ENCODE results near the gene HS3ST1. TPM values are rescaled to one million over a fixed set of nuclear protein-coding genes. Genes with fewer than 3 reads are reported as not detected.

Gene HS3ST1
- not detected in 2 replicates for total RNA-seq (2014; rRNA removed; shearing (Covaris generic))

DNA sequence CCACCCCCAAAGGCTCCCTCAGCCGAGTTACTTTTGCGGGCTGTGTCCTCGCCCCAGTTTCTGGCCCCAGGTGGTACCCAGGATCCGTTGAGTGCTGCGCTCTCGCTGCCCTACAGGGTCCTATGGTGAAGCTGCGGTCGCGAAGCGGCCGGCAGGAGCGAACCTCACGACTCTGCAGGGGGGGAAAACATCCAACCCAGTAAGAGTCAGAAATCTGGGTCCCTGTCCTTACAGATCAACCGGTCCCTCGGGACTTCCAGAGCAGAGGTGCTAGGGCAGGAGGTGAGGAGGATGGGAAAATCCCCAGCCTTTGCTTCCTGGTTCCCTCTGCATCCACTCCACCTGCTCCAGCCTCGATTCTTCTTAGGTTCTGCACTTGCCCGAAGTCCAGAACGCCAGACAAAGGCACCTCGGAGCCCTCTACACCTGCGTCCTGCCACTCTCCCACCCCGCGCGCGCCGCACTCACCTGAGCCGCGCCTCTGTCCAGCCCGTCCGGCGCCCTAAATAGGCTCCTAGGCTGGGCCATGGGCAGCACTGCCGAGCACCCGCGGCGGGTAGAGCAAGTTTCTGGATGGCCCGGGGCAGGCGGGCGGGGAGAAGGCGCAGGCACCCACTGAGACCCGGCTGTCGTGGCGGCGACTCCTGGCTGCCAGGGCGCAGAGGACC lies at the start of gene HS3ST1:
Gene HS3ST1, minus strand, starts transcription at position 664 of the 668 bp plus-strand sequence. CDS start 28,889 bp downstream, outside the sequence.
- DNase-seq (ENCODE audit: low read depth), result no peak

DNA sequence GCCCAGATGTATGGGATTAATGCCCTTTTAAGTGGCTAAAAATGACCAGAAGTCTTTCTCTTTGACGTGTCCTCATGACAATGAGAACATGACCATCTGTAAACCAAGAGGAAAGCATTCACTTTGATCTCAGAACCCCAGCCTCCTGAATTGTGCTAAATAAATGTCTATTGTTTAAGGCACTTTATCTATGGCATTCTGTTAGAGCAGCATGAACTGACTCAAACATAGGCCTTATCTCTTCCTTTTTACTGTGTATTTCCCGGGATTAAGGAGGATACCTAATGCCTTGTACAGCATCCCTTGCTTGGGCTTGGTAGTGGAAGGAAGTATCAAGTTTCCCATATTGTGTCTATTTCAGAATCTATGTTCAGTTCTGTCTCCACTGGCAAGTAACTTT lies 47.2 kb upstream of the HS3ST1 start:
- no peak for DNase-seq (ENCODE audit: low read depth)

DNA sequence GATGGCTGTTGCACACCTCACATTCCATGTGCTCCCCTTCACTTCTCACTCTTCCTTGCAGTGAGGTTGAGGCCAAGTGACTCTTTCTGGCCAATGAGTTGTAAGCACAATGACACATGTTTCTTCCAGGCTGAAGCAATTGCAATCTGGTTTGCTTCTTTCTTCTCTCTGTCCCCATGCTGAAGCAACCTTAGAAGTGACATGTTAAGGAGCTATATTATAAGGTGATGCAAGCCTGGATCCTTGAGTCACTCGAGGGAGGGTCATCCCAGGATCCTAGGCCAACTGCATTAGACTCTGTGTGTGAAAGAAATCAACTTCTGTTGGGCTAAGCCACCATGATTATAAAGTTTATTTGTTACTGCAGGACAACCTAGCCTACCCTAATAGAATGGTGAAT lies 45.5 kb upstream of the HS3ST1 start:
- DNase-seq (ENCODE audit: low read depth), result no peak

DNA sequence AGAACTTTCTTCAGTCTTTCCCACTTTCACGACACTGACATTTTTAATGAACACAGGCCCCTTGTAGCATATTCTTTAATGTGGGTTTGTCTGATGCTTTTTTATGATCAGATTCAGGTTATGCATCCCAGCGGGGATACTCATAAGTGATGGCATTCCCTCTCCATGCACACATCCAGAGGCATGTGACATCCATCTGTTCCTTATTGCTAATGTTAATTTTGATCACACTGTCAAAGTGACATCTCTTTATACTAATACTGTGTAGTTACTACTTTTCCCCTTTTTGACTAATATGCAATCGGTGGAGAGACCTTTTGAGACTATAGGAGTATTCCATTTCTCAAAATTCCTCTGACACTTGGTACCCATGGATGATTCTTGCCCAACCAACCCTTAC lies 43.8 kb upstream of the HS3ST1 start:
- no peak for DNase-seq (ENCODE audit: low read depth)

DNA sequence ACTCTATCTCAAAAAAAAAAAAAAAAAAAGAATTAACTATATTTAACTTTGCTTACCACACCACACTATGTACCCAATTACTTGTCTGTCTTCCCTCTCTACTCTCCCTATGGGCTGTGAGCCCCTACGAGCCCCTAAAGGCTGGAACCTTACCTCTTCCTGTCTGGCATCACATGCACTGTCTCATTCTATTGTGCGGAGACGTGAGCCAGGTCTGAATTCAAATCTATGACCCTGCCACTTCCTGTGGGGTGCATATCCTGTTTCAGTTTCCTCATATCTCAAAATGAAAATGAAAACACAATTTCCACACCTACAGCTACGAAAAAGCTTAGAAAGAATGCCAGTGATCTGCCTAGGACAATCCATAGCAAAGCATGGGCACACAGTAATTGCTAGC lies 42.9 kb upstream of the HS3ST1 start:
- no peak for DNase-seq (ENCODE audit: low read depth)

DNA sequence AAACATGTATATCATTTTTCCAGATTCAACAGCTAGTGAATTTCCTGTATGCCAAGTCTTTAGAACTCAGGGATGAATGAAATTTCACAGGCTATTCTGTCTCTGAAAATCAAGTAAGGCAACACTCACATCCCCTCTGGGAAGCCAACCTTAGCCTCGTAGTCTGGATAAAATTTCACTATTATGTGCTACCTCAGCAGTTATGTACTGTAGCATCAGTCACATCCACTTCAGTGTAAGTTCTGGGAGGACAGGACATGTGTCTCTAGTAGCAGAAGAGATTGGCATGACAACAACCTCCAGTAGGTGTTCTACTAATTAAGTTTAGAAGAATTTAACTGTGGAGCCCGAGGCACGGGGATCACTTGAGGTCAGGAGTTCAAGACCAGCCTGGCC lies 42.4 kb upstream of the HS3ST1 start:
- DNase-seq (ENCODE audit: low read depth), result no peak

DNA sequence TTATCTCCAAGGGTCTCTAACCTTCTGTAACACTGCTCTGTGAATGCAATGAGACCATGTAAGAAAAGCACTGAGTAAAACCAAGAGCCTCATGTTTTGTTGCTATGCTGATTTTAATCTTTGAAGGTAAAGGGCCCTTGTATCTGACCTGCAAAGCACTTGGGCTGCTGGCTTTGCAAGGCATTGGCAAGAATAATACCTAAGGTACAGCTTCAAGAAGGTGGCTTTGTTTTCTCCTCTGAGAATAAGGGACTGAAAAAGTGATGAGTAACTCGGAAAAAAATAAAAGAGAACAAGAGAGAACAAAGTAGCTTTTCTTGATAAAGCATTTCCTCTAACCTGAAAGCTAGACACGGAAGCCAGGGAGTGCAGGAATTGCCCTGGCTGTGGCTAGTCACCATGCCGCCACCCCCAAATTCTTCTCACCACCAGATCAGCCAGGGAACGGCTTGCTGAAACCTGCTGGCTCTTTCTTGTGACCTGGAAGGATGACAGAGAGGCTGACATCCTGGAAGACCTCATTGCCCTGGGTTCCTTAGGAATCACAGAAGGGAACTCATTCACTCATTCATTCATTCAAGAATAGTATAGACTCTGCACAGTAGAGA lies 41.8 kb upstream of the HS3ST1 start:
- no peak for DNase-seq (ENCODE audit: low read depth)

DNA sequence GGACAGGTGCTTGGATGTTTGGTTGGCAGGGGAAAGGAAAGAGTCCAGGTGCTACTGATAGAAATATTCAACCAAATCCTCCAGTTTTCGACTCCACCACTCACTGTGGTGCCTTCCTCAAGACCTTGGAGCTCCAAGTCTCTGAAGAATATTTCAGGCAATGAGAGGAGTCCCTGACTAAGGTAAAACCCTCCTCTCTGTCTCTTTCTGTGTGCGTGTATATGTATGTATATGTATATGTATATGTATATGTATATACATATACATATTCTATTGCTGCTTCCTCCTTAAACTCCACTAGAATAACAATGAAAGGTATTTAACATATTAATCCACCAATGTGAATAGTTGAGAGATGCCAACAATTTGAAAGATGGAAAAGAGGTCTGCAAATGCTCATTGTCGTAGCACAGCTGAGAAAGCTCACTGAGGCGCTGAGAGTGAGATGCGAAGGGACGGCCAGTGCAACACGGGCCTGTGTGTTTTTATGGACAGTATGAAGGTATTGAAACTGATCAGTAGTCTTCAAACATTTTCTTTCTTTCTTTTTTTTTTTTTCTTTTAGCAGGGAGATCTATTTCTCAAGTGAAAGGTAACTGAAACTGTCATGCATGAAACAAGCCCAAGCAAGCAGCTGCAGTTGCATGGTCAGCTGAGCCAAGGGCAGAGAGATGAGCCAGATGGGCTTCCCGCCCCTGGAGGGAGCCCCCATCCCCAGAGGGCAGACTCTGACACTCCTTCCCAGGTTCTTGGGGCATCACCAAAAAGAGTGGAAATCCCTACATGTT lies 41.1 kb upstream of the HS3ST1 start:
- DNase-seq (ENCODE audit: low read depth), result no peak

DNA sequence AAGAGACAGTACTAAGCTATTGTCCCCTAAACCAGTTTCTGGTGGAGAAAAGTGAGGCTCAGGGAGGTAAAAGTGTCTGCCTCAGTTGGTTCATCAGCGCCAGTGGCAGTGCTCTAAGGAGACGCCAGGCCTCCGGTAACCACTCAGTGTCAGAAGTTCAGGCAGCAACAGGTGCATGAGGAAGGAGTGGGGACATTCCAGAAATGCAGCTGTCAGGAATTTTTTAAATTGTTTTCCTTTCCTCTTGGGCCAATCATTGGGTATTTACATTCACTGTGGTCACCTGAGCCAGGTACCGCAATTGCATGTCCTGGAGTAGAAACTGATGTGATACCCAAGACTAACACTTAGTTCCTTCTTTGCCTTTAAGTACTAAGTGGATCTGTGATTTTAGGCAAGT lies 40.2 kb upstream of the HS3ST1 start:
- no peak for DNase-seq (ENCODE audit: low read depth)

DNA sequence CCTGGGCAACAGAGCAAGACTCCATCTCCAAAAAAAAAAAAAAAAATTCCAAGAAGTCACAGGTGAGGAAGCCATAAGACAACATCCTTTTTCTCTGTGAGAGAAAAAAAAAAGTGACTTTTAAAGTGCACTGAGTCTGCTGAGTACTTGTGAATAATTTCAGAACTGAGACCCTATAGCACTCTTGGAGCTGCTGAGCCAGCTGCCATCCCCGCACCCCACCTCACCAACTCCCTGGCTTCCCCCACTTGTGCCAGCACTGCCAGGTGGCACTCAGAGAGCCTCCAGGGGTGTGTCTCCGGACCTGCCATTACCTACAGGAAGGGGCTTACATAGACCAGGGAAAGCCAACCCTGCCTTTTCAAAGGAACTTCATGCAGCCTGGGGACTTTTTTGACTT lies 39.2 kb upstream of the HS3ST1 start:
- no peak for DNase-seq (ENCODE audit: low read depth)

DNA sequence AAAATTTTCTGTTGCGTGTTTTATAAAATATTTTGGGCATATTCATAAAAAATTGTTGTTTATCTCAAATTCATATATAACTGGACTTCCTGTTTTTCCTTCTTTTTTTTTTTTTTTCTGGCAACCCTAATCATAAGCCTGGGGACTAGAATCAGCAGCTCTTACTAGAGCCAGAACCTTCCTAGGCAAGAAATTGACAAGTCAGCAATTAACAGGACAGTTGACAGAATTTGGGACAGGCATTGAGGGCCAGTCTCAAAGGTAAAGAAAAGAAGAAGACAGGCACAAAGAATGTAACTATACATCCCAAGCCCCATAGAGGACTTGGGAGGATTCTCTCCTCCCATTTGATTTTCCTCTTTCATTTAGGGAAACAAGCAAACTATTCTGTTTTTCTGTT lies 35.0 kb upstream of the HS3ST1 start:
- DNase-seq (ENCODE audit: low read depth), result no peak

DNA sequence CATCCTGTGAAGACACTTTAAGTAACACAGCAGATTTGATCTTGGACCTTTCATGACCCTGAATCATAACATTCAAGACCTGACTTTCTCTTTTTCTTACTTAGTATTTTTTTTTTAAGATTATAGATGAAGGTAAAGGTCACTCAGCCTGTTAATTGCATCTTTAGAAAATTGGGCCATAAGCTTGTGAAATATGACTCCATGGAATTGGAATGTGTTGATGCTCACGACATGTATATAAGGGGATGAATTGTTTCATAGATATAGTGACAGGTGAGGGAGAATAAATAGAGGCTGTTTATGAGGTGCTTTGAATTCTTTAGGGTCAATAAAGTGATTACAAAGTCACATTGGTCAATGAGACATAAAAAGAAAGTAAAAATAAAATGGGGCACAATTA lies 27.7 kb upstream of the HS3ST1 start:
- no peak for DNase-seq (ENCODE audit: low read depth)

DNA sequence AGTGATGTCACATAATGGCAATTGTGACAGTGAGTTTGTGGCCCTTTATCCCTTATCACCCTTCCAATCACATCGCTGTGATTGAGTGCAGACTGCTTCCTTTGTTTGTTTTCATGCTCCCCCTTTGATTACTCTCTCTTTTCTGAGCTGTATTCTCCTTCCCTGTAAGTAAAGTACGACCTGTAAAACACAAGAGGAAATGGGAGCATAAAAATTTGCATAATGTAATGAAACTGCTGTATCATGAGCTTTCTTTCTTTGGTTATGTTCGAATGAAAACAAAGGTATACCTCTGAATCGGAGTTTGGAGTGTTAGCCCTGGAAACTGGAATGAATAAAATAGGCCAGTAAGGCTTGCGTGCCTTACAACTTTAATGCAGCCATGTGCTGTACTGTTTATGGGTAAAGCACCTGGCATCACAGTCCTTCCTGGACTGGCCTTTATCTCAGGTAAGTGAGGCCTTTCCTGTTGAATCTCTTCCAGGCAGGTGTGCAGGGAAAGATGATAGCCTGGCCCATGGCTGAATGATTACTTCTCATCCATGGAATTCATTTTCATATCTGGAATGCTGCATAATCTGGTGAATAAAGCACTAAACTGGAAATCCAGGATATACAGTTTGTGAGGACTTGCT lies 26.6 kb upstream of the HS3ST1 start:
- DNase-seq (ENCODE audit: low read depth), result no peak

DNA sequence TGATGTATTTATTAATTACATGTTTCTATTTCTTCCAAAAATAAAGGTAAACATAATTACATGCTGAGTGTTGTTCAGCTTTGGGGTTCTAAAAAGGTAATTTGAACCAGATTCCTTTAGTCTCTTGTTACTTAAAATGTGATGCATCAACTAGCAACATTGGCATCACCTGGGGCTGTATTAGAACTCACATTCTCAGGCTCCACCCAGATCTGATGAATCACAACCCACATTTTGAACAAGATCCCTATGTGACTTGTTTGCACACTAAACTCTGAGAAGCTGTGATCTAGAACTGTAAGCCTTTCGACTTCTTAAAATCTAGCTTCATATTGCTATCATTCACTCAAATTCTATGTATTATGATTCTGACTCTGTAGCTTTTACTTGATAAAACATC lies 23.0 kb upstream of the HS3ST1 start:
- DNase-seq (ENCODE audit: low read depth), result no peak

DNA sequence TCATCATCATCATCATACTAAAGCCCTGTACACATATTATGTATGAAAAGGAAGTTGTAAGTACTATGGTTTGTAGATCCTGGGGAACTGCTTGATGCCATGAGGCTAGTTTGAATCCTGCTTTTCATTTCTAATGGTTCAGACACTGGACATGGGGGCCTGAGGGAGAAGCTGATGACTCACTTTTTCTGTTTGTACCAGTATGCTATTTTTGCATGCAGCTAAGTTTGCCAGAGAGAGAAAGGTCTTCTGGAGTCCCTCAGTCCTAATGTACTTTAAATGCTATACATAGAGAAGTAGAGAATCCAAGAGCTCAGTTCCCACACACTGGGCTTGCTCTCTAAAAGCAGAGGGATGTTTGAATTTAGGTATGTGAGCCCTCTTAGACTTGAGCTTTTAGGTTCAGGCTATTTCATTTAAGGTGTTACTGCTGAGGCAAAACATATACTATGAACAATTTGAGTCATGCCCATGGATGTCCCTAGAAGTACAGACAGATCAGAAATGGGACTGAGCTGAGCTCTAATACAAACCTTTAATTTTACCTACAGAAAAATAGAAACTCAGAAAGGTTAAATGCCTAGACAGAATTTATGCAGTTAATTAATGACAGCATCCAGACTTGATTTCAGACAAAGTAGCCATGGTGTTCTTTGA lies 17.6 kb upstream of the HS3ST1 start:
- DNase-seq (ENCODE audit: low read depth), result no peak

DNA sequence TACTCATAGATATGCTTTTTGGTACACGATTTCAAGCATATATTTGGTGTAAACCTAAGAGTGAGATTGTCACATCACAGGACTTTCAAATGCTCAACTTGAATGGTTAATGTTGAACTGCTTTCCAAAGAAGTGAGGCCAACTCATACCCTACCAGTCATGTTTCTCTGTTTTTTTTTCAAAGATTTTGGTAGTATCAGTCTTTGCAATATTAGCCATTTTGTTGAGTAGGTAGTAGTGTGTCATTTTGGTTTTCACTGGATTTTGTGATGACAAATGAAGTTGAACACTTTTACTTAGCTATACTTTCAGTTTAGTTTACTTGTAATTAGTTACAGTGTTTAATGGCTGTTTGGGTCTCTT lies 12.5 kb upstream of the HS3ST1 start:
- DNase-seq (ENCODE audit: low read depth), result no peak

DNA sequence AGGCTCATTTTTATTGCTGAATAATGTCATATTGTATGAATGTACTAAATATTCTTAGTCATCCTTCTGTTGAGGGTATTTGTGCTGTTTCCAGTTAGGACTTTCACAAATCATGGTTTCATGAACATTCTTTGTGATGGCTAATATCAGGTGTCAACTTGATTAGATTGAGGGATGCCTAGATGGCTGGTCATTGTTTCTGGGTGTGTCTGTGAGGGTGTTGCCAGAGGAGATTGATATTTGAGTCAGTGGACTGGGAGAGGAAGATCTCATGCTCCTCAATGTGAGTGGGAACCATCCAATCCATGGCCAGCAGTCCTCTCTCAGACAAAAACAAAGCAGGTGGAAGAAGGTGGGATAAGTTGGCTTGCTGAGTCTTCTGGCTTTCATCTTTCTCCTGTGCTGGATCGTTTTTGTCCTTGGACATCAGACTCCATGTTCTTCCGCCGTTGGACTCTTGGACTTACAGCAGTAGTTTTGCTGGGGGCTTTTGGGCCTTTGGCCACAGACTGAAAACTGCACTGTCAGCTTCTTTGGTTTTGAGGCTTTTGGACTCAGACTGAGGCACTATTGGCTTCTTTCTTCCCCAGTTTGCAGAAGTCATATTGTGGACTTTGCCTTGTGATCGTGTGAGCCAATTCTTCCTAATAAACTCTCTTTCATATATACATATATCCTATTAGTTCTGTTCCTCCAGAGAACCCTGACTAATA lies 11.9 kb upstream of the HS3ST1 start:
- no peak for DNase-seq (ENCODE audit: low read depth)

DNA sequence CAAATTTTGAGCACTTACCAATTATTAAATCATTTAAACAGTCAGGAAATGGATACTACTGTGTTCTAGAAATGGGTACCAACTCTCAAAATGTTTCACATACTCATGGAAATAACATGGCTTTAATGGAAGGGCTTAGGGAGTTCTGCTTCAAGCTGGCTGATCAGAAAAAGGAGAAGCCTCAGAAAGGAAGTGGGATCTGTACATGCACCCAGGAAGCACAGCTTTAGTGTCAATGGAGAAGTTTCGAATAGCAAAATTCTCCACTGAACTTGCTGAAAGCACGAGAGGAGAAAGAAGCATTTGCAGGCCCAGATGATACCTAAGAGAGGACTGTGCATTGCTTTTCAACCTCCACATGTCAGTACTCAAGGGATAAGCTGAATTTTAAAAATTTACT lies 11.1 kb upstream of the HS3ST1 start:
- DNase-seq (ENCODE audit: low read depth), result no peak

DNA sequence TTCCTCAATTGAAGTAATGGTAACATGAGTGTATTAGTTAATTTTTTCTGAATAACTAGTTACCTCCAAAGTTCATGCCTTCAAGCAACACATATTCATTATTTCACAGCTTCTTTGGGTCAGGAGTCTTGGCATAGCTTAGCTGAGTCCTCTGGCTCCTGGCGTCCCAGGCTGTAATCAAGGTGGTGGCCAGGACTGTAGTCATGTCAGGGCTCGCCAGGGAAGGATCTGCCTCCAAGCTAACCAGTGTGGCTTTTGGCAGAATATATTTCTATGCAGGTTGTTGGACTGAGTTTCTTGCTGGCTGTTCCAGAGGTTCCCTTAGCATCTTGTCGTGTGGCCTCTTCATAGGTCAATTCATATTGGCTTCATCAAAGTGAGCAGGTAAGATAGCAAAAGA lies 10.0 kb upstream of the HS3ST1 start:
- DNase-seq (ENCODE audit: low read depth), result no peak

DNA sequence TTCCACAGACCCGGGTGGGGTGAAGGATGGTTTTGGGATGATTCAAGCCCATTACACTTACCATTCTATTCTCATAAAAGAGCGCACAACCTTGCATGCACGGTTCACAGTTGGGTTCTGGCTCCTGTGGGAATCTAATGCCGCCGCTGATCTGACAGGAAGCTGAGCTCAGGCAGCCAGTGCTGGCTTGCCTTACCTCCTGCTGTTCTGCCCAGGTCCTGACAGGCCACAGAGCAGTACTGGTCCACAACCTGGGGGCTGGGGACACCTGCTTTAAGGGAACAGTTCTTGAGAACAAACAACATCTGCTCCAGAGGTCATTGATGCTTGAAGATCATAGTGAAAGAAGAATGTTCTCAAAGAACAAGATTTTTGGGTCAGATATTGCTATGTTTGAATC lies 8.0 kb upstream of the HS3ST1 start:
- no peak for DNase-seq (ENCODE audit: low read depth)

DNA sequence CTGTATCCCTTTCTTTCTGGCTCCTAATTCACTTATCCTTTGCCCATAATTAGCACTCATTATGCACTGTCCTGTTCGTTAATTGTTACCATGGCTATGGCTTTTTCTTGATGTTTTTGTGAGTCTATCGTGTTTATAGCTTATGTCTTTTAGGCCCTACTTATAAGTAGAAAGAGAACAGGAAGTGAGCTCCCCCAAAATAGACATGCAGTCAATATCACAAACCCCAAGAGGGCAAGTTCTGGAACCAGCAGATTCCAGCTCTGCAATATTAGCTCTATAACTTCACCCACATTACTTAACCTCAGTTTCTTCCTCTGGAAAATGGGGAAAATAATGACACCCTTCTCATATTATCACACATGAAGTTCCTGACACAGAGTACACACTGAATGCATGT lies 7.4 kb upstream of the HS3ST1 start:
- no peak for DNase-seq (ENCODE audit: low read depth)

DNA sequence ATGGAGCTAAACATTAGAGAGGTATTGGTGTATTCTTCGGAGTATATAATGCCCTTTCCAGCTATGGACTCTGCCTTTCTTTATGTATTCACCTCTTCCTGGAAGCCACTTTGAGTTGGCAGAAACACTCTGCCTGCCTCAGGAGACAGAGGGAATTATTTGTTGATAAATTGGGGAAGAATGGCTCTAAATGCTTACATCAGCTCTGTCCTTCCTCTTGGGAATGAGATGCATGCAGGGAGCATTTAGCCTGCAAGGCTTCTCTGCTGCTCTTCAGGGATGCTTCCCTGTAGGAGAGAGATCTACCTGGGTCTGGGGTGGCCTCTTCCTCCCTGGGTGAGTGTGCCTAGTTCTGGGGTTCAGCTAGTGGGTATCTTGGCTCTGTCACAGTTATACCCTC lies 6.9 kb upstream of the HS3ST1 start:
- no peak for DNase-seq (ENCODE audit: low read depth)
